ENCODE results near the gene PKNOX1.

PKNOX1 gene

GRCh38 chr21:43016728-43017127 lies 42.4 kb downstream of the PKNOX1 start:
- no peak overlapping the region for H3K4me3 ChIP-seq (ENCODE audit: low read length)
- no peak for DNase-seq (ENCODE audit: low read depth)
- no peak for TF ChIP-seq CTCF (IDR thresholded peaks at IDR 0.05; ENCODE audit: insufficient read depth, low read depth, low read length, missing control alignments)

GRCh38 chr21:43018519-43018918 lies 44.2 kb downstream of the PKNOX1 start:
- no peak for DNase-seq (ENCODE audit: low read depth)
- H3K4me3 ChIP-seq (ENCODE audit: low read length), result no peak overlapping the region
- TF ChIP-seq CTCF (IDR thresholded peaks at IDR 0.05; ENCODE audit: insufficient read depth, low read depth, low read length, missing control alignments), result no peak

- no peak for DNase-seq (ENCODE audit: low read depth)
- H3K4me3 ChIP-seq (ENCODE audit: low read length), result no peak overlapping the region
- TF ChIP-seq CTCF (IDR thresholded peaks at IDR 0.05; ENCODE audit: insufficient read depth, low read depth, low read length, missing control alignments), result no peak
These were observed 45.8 kb downstream of the PKNOX1 start for GRCh38 chr21:43020177-43020576.

DNA sequence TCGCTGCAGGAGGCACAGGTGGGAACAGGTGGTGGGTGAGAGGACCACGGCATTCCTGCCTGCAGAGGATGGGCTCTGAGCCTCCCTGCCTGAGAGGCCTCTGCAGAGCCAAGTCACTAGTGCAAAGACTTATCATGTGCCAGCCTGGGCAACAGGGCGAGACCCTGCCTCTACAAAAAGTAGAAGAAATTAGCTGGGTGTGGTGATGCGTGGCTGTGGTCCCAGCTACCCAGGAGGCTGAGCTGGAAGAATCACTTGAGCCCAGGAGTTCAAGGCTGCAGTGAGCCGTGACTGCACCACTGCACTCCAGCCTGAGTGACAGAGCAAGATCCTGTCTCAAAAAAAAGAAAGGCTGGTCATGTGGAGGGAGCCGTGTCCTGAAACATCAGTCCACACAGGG lies 46.4 kb downstream of the PKNOX1 start:
- no peak overlapping the region for H3K4me3 ChIP-seq (ENCODE audit: low read length)
- no peak for TF ChIP-seq CTCF (IDR thresholded peaks at IDR 0.05; ENCODE audit: insufficient read depth, low read depth, low read length, missing control alignments)
- DNase-seq (ENCODE audit: low read depth), result no peak

GRCh38 chr21:43021191-43021590 lies 46.8 kb downstream of the PKNOX1 start:
- no peak for DNase-seq (ENCODE audit: low read depth)
- no peak overlapping the region for H3K4me3 ChIP-seq (ENCODE audit: low read length)

DNA sequence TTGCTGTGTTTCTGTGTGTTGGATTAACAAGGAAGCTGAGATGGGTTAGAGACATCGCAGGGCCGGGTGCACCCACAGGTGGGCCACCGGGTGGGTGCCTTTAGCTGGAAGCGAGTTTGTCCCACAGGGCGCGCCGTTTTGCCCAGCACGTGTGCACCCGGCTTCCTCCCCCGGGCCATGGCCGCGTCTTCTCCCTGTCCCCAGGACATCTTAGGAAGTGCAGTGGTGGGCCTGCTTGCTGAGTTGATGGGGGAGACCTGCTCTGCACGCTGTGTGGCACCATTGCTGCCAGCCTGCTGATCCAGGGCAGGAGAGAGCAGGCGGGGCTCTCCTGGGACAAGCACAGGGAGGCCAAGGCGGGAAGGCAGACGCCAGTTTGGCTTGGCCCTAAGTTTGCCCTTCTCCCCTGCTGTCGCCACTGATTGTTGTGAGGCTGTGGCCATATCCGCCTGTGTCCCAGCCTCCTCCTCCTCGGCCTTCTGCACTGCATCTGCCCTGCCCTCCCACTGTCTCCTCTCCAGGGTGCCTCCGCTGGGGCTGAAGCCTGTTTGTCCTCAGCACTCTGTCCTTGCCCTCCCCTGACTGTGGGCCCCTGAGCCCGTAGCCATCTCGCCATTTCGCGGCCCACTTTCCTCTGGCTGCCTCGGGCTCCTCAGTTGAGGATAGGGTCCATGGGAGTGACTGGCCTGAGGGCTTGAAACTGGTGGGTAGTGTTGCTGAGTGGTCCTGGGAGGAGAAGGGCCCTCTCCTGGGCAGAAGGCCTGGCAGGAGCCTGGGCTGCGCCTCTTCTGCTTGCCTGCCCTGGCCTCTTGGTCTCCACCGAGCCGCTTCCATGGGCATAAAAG lies 47.6 kb downstream of the PKNOX1 start:
- H3K4me3 ChIP-seq (ENCODE audit: low read length), result no peak overlapping the region
- no peak for TF ChIP-seq CTCF (IDR thresholded peaks at IDR 0.05; ENCODE audit: insufficient read depth, low read depth, low read length, missing control alignments)
- no peak for DNase-seq (ENCODE audit: low read depth)

More at GRCh38 chr21:43021191-43021590, 46.8 kb downstream of the PKNOX1 start:
- no peak for TF ChIP-seq CTCF (IDR thresholded peaks at IDR 0.05; ENCODE audit: insufficient read depth, low read depth, low read length, missing control alignments)

DNA sequence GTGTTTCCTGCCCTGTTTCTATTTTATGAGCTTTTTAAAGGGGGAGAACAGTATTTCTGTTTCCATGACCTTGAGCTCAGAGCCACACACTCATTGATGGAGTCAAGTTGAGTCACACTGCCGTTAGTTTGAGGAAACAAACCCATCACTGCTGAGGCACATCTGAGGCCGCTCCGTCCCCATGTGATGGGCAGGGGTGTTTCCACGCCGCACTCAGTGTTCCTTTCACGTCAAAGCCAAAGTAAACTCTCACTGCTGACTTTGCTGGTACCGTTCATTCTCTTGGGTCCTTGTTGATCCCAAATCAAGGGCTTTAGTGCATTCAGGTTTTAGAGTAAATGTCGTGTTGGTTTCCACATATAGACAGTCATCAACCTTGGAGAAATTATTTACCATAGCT lies 48.8 kb downstream of the PKNOX1 start:
- DNase-seq (ENCODE audit: low read depth), result no peak
- H3K4me3 ChIP-seq (ENCODE audit: low read length), result no peak overlapping the region
- no peak for TF ChIP-seq CTCF (IDR thresholded peaks at IDR 0.05; ENCODE audit: insufficient read depth, low read depth, low read length, missing control alignments)
